GM12874 (cell line): Measurements from ENCODE around the gene ADGRG6.

Source experiments
- CTCF ChIP-seq: IDR thresholded peaks from 2 replicates; pipeline ENCODE4 v1.5.1; 2011; ENCODE audit warnings: low read depth, mild to moderate bottlenecking, control low read depth, low read length, moderate library complexity; ENCODE audit not compliant: insufficient read depth

The ADGRG6 gene

GRCh38 chr6:142291512-142291911 is 10.3 kb upstream of the ADGRG6 start:
- TF ChIP-seq CTCF = no peak

- TF ChIP-seq CTCF = no peak
Measured at GRCh38 chr6:142292166-142292924, 9.5 kb upstream of the ADGRG6 start.

GRCh38 chr6:142293121-142293520 is 8.7 kb upstream of the ADGRG6 start:
- TF ChIP-seq CTCF = no peak

GRCh38 chr6:142294679-142295078 is 7.1 kb upstream of the ADGRG6 start:
- TF ChIP-seq CTCF = no peak

GRCh38 chr6:142296975-142297604 is 4.7 kb upstream of the ADGRG6 start:
- no peak for TF ChIP-seq CTCF

- no peak for TF ChIP-seq CTCF
Measured at GRCh38 chr6:142297605-142297995, 4.2 kb upstream of the ADGRG6 start.

GRCh38 chr6:142297996-142298753 is 3.6 kb upstream of the ADGRG6 start:
- no peak for TF ChIP-seq CTCF
